Ovary (tissue), 3 donors: ENCODE results near the gene IRF2BP2.

Source experiments
- POLR2A ChIP-seq: fragments of 450-650 bp; IDR thresholded peaks from one replicate; pipeline ENCODE4 v1.6.1; 2017; ENCODE audit warnings: antibody characterized with exemption, mild to moderate bottlenecking, moderate library complexity
- TF ChIP-seq, protein P1 (sequence below), 3 donors: fragments of 450-650 bp in 2 of 3; fragments of 200-600 bp in 1 of 3; IDR thresholded peaks; one replicate each; pipeline versions ENCODE4 v1.5.1 to v1.8.0; 2016 to 2022; ENCODE audit warnings: antibody characterized with exemption in 3 of 3, mild to moderate bottlenecking in 1 of 3
- donor health status: DM: no; HTN: no; CAD: no.

DNA sequence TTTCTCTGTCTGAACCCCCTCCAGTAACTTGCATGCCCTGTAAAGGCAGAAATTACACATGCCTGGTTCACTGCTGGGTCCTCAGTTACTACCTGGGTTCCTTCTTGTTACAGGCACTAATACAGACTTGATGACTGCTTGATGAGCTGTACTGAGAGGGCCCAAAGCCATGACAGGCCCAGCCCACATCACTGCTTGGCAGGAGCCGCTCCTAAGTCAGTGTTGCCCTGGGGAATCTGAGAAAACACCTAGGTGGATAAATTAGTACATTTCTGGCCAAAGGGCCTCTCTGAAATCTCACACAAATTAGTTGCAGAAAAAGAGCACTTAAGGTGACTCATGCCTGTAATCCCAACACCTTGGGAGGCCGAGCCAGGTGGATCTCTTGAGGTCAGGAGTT, 37.8 kb upstream of the IRF2BP2 start:
- TF ChIP-seq, protein P1, sequence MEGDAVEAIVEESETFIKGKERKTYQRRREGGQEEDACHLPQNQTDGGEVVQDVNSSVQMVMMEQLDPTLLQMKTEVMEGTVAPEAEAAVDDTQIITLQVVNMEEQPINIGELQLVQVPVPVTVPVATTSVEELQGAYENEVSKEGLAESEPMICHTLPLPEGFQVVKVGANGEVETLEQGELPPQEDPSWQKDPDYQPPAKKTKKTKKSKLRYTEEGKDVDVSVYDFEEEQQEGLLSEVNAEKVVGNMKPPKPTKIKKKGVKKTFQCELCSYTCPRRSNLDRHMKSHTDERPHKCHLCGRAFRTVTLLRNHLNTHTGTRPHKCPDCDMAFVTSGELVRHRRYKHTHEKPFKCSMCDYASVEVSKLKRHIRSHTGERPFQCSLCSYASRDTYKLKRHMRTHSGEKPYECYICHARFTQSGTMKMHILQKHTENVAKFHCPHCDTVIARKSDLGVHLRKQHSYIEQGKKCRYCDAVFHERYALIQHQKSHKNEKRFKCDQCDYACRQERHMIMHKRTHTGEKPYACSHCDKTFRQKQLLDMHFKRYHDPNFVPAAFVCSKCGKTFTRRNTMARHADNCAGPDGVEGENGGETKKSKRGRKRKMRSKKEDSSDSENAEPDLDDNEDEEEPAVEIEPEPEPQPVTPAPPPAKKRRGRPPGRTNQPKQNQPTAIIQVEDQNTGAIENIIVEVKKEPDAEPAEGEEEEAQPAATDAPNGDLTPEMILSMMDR (IDR thresholded peaks at IDR 0.05): no peak
- TF ChIP-seq POLR2A: no peak
